Lung (tissue), 11 donors: Measurements from ENCODE around the gene SPECC1. TPM values are rescaled to one million over a fixed set of nuclear protein-coding genes. Genes with fewer than 3 reads are reported as not detected.
"Not testable (repeated sequence)": the region's sequence is repeated elsewhere in the genome, so short reads cannot be mapped to it uniquely, and the experiment has no call there.

Experiments used
- ATAC-seq: fragments of 200-7000 bp; cut with Tn5 transposase; one replicate; pipeline ENCODE4 v1.9.1; 2020; ENCODE audit warnings: moderate number of reproducible peaks; ENCODE audit not compliant: insufficient read depth, low FRiP score
- DNase-seq, 3 donors: peaks; one replicate each; pipeline ENCODE4 v3.0.0-alpha.2; 2013 to 2017
- H3K27ac ChIP-seq, 2 donors: one replicate each; pipeline ENCODE4 v1.5.1; 2013; ENCODE audit warnings: mild to moderate bottlenecking in 2 of 2, moderate library complexity in 2 of 2, control low read depth in 1 of 2, inconsistent platforms in 1 of 2, low read depth in 1 of 2, low read length in 1 of 2
- H3K27me3 ChIP-seq, 3 donors: one replicate each; pipeline ENCODE4 v1.5.1; 2013; ENCODE audit warnings: low read length in 2 of 3; ENCODE audit not compliant: control insufficient read depth in 3 of 3, insufficient read depth in 3 of 3
- H3K36me3 ChIP-seq, 4 donors: one replicate each; pipeline ENCODE4 v1.5.1; 2013; ENCODE audit warnings: low read length in 4 of 4, mild to moderate bottlenecking in 1 of 4, moderate library complexity in 1 of 4; ENCODE audit not compliant: control insufficient read depth in 4 of 4, insufficient read depth in 4 of 4
- H3K4me1 ChIP-seq, 5 donors: one replicate each; pipeline ENCODE4 v1.5.1; 2013; ENCODE audit warnings: low read length in 5 of 5, mild to moderate bottlenecking in 2 of 5, moderate library complexity in 1 of 5; ENCODE audit not compliant: control insufficient read depth in 5 of 5, insufficient read depth in 5 of 5
- H3K4me3 ChIP-seq: one replicate; pipeline ENCODE4 v1.5.1; 2013; ENCODE audit warnings: mild to moderate bottlenecking, control low read depth, moderate library complexity
- H3K9ac ChIP-seq, 2 donors: one replicate each; pipeline ENCODE4 v1.5.1; 2013; ENCODE audit warnings: low read length in 2 of 2, control low read depth in 1 of 2; ENCODE audit not compliant: insufficient read depth in 1 of 2
- H3K9me3 ChIP-seq, 4 donors: one replicate each; pipeline ENCODE4 v1.5.1; 2013; ENCODE audit warnings: low read length in 3 of 4, mild to moderate bottlenecking in 1 of 4, moderate library complexity in 1 of 4; ENCODE audit not compliant: control insufficient read depth in 4 of 4, insufficient read depth in 3 of 4
- WGBS, 2 donors: extraction: QIAGEN DNeasy Blood & Tissue Kit; methylation state at CpG; one replicate each; pipeline ENCODE4 v1.1.7; 2013; 5-methylcytosine and 5-hydroxymethylcytosine counted together
- polyA plus RNA-seq, 2 donors: library from polyadenylated mRNA; stranded (reverse); fragments of 200-250 nt; gene quantifications; one replicate each; pipeline ENCODE4 v1.2.1, GENCODE V29; 2013
- small RNA-seq: library from RNA; depleted of rRNA; stranded (forward); fragments of <200 nt; gene quantifications from one replicate; pipeline ENCODE3, GENCODE V24; 2014; ENCODE audit warnings: low replicate concordance
- total RNA-seq, 2 donors: library from RNA; depleted of rRNA in 1 of 2; stranded (reverse); fragments of >200 nt in 1 of 2; gene quantifications; one replicate each; pipeline ENCODE4 v1.2.1, GENCODE V29; 2014 to 2021
- donor health status: Bipolar disorder and iron deficiency.
- donor health status: healthy.
- donor health status: DM: yes; HTN: yes; CAD: no.

Gene SPECC1
- total and polyA plus RNA-seq, 4 donors, result 8.8 to 27.1 (median 14.7) TPM

DNA sequence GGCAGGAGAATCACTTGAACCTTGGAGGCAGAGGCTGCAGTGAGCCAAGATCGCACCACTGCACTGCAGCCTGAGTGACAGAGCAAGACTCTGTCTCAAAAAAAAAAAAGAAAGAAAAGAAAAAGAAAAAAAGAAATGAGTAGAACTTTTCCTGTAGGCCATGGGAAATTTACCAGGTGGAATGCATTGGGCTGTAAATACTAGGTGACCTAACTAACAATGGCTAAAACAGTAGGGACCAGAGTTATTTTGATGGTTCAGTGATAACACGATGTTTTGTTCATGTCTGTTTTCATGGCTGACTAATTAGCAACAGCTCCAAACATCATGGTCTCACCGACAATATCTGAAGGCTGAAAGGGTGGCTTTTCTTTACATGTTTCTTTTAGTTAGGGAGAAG, 318.6 kb downstream of the SPECC1 start:
- 89 to 95% methylated on average over 3 of the region's 3 CpGs for WGBS, 2 donors

DNA sequence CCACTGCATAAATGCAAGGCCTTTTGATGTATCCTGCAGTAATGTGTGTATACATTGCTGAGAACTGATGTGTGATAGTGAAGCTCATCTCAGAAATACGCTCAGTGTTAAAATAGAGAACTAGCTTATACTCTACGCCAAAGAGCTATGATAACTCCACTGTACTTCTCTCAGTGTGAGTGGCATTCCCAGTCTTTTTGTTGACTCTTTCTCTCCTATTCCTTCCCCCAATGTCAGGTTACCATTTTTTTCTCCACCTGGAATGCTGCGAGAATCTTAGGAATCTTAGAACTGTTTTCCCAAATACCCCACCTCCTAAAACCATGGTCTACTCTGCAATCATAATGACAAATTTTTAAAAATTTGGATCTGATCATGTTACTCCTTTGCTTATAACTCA, 342.2 kb downstream of the SPECC1 start:
- WGBS, 2 donors, result 67 to 100% methylated on average over 2 of the region's 3 CpGs
- not testable (repeated sequence) for H3K9ac ChIP-seq, H3K4me1 ChIP-seq

More for the DNA sequence above, 318.6 kb downstream of the SPECC1 start:
- not testable (repeated sequence) for H3K27me3 ChIP-seq, H3K9ac ChIP-seq, H3K27ac ChIP-seq, ATAC-seq, H3K36me3 ChIP-seq, H3K4me3 ChIP-seq, DNase-seq, H3K9me3 ChIP-seq, H3K4me1 ChIP-seq

DNA sequence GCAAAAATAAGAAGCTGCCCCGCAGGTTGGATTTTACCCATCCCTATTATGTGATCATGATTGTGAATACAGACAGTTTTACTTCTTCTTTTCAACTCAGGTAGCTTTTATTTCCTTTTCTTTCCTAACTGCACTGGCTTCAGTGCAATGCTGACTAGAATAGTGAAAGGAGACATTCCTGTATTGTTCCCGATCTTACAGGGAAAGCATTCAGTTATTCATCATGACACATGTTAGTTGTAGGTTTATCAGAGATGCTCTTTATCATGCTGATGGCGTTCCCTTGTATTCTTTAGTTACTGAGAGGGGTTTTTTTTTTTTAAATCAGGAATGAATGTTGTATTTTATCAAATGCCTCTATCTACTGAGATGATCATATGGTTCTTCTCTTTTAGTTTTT, 343.4 kb downstream of the SPECC1 start:
- H3K9ac ChIP-seq, H3K4me3 ChIP-seq, ATAC-seq, H3K9me3 ChIP-seq, DNase-seq, H3K36me3 ChIP-seq, H3K27ac ChIP-seq, H3K27me3 ChIP-seq, H3K4me1 ChIP-seq: not testable (repeated sequence)
- WGBS, 2 donors, result 71 to 89% methylated on average over 3 of the region's 3 CpGs

More for the DNA sequence above, 342.2 kb downstream of the SPECC1 start:
- H3K36me3 ChIP-seq, H3K27me3 ChIP-seq, H3K9me3 ChIP-seq, H3K4me3 ChIP-seq, ATAC-seq, H3K27ac ChIP-seq, DNase-seq: not testable (repeated sequence)

DNA sequence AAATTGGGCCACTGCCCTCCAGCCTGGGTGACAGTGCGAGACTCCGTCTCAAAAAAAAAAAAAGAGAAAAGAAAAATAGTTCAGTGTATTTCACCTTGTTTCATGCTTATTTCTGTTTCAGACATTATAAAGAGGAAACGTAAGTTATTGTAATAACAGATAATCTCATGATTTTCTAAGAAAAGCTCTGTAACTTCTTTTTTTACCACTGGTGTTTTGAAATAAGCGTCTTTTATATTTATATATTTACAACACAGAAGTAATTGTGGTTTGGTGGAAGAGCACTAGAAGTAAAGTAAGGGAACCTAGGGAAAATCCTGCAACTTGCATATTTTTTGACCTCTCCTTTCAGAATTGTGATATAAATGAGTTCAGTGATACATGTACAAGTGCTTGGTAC, 354.7 kb downstream of the SPECC1 start:
- H3K4me3 ChIP-seq, ATAC-seq: not testable (repeated sequence)
- WGBS, 2 donors, result 63 to 76% methylated on average over 4 of the region's 4 CpGs

More for the DNA sequence above, 354.7 kb downstream of the SPECC1 start:
- H3K9me3 ChIP-seq, H3K36me3 ChIP-seq, H3K27ac ChIP-seq, H3K9ac ChIP-seq, DNase-seq, H3K4me1 ChIP-seq, H3K27me3 ChIP-seq: not testable (repeated sequence)

Small RNA genes within 50 kb of the gene (small RNA-seq; reads per million reads assigned to genes)
- gene AC008088.1, result not detected
- not detected for gene RNU6-1057P
- gene RNU6-258P, result not detected
- not detected for gene RNU6-467P

Other genes with a start within 250 kb of the SPECC1 start
- 10 to 100 TPM; 22.7 to 61.4 TPM for gene ULK2, start 141.4 kb upstream of the SPECC1 start, total RNA-seq
- gene ULK2, start 141.4 kb upstream of the SPECC1 start, polyA plus RNA-seq, result 10 to 100 TPM in 1 of 2 donors, 1 to 10 TPM in 1; 5.8 to 10.3 TPM
- gene AKAP10, start 31.5 kb upstream of the SPECC1 start, total RNA-seq, result 10 to 100 TPM; 38.1 to 49.8 TPM
- gene AKAP10, start 31.5 kb upstream of the SPECC1 start, polyA plus RNA-seq, result 10 to 100 TPM in 1 of 2 donors, 1 to 10 TPM in 1; 5.8 to 11.7 TPM